MM.1S (cell line): ENCODE data around the gene TMEM59.

Source experiments
- CTCF ChIP-seq: fragments of 300-600 bp; sonication (generic); IDR thresholded peaks from 2 replicates; pipeline ENCODE4 v1.5.1; 2016; ENCODE audit warnings: antibody characterized with exemption, low read length, mixed read lengths
- EZH2 ChIP-seq: fragments of 300-600 bp; sonication (generic); optimal IDR thresholded peaks from 2 replicates; pipeline ENCODE3; 2017; ENCODE audit warnings: low read depth, mild to moderate bottlenecking, antibody characterized with exemption, low read length, mixed read lengths
- EZH2phosphoT487 ChIP-seq: fragments of 300-600 bp; sonication (generic); IDR thresholded peaks from 2 replicates; pipeline ENCODE4 v1.6.1; 2018; ENCODE audit warnings: antibody characterized with exemption, low read length

- TF ChIP-seq CTCF (no peak), EZH2 (no peak), EZH2phosphoT487 (no peak)
These were observed 11.2 kb downstream of the TMEM59 start for GRCh38 chr1:54041806-54042205.
